IMR-90 (cell line): Measurements from ENCODE around the gene SOWAHB. TPM values are rescaled to one million over a fixed set of nuclear protein-coding genes. Genes with fewer than 3 reads are reported as not detected.
A peak's percentile ranks its signal among the peaks of the same experiment; 100 is the strongest.

Experiments used
- ATAC-seq: fragments of 200-7000 bp; cut with Tn5 transposase; 2 replicates; pipeline ENCODE4 v1.9.1; 2020; ENCODE audit warnings: low read depth, mild to moderate bottlenecking, moderate library complexity
- BruUV-seq: library from RNA; stranded (reverse); fragments of 400-500 nt; replicated peaks from 2 replicates; lab custom pipeline; 2021; lab: Mats Ljungman, UMichigan
- CTCF ChIA-PET: fragments of 300-600 bp; formaldehyde crosslinking; extraction: SDS; loops from one replicate; lab custom pipeline; 2021; ENCODE audit warnings: antibody characterized with exemption; lab: Yijun Ruan, JAX
- POLR2A ChIA-PET: fragments of 300-600 bp; sonication (Branson Sonifier 250); formaldehyde crosslinking; loops from one replicate; lab custom pipeline; 2022; ENCODE audit warnings: antibody characterized with exemption; ENCODE audit not compliant: unreplicated experiment; lab: Charles Lee
- DNase-seq: peaks from one replicate; pipeline ENCODE4 v3.0.0; 2013
- H2AFZ ChIP-seq: replicated peaks from 2 replicates; pipeline ENCODE3; 2013; ENCODE audit warnings: low read length, mild to moderate bottlenecking; ENCODE audit not compliant: poor library complexity
- H2AK5ac ChIP-seq: 2 replicates; pipeline ENCODE4 v1.6.1; 2013; ENCODE audit warnings: low read depth, low read length, inconsistent platforms
- H2AK9ac ChIP-seq: replicated peaks from 2 replicates; pipeline ENCODE3; 2013; ENCODE audit warnings: mild to moderate bottlenecking, low read depth, low read length, moderate library complexity; ENCODE audit not compliant: poor library complexity
- H2BK120ac ChIP-seq: 2 replicates; pipeline ENCODE4 v1.6.1; 2013; ENCODE audit warnings: low read depth, low read length, inconsistent platforms
- H2BK15ac ChIP-seq: 3 replicates; pipeline ENCODE4 v1.6.1; 2013; ENCODE audit warnings: low read depth, low read length, inconsistent platforms
- H2BK20ac ChIP-seq: 2 replicates; pipeline ENCODE4 v1.6.1; 2013; ENCODE audit warnings: low read depth, mild to moderate bottlenecking, inconsistent platforms, low read length, moderate library complexity
- H2BK5ac ChIP-seq: 2 replicates; pipeline ENCODE4 v1.6.1; 2013; ENCODE audit warnings: mild to moderate bottlenecking, low read depth, low read length, inconsistent platforms; ENCODE audit not compliant: poor library complexity, severe bottlenecking
- H3K14ac ChIP-seq: replicated peaks from 2 replicates; pipeline ENCODE4 v1.6.1; 2013; ENCODE audit warnings: low read depth, low read length, inconsistent platforms
- H3K18ac ChIP-seq: 2 replicates; pipeline ENCODE4 v1.6.1; 2013; ENCODE audit warnings: low read depth, low read length, control low read depth
- H3K23ac ChIP-seq: 2 replicates; pipeline ENCODE4 v1.6.1; 2013; ENCODE audit warnings: low read depth, low read length, inconsistent platforms
- H3K27ac ChIP-seq: 2 replicates; pipeline ENCODE4 v1.5.1; 2013; ENCODE audit warnings: mild to moderate bottlenecking, control low read depth, low read length; ENCODE audit not compliant: insufficient read depth
- H3K27me3 ChIP-seq: 2 replicates; pipeline ENCODE4 v1.6.1; 2013; ENCODE audit warnings: low read length; ENCODE audit not compliant: control insufficient read depth, insufficient read depth
- H3K36me3 ChIP-seq: 2 replicates; pipeline ENCODE4 v1.6.1; 2013; ENCODE audit warnings: low read length, mixed read lengths; ENCODE audit not compliant: control insufficient read depth, insufficient read depth
- H3K4ac ChIP-seq: 2 replicates; pipeline ENCODE4 v1.6.1; 2013; ENCODE audit warnings: low read depth, low read length, inconsistent platforms
- H3K4me1 ChIP-seq: 2 replicates; pipeline ENCODE4 v1.6.1; 2013; ENCODE audit warnings: low read length, mixed read lengths; ENCODE audit not compliant: control insufficient read depth, insufficient read depth
- H3K4me2 ChIP-seq: 2 replicates; pipeline ENCODE4 v1.6.1; 2013; ENCODE audit warnings: low read depth, mild to moderate bottlenecking, control low read depth, low read length, moderate library complexity
- H3K4me3 ChIP-seq: 2 replicates; pipeline ENCODE4 v1.5.1; 2013; ENCODE audit warnings: low read depth, mild to moderate bottlenecking, control low read depth, low read length, moderate library complexity; ENCODE audit not compliant: insufficient read depth
- H3K56ac ChIP-seq: 2 replicates; pipeline ENCODE4 v1.6.1; 2013; ENCODE audit warnings: low read length, inconsistent platforms; ENCODE audit not compliant: insufficient read depth; ENCODE audit errors: extremely low read depth
- H3K79me1 ChIP-seq, 2 experiments: 2 replicates each; pipeline ENCODE4 v1.6.1; 2013; ENCODE audit warnings: low read length in 2 of 2, inconsistent platforms in 1 of 2, low read depth in 1 of 2
- H3K9ac ChIP-seq: 2 replicates; pipeline ENCODE4 v1.6.1; 2013; ENCODE audit warnings: low read depth, low read length, control low read depth
- H3K9me1 ChIP-seq: 2 replicates; pipeline ENCODE4 v1.6.1; 2013; ENCODE audit warnings: low read length, inconsistent platforms; ENCODE audit not compliant: insufficient read depth
- H3K9me3 ChIP-seq: 2 replicates; pipeline ENCODE4 v1.6.1; 2013; ENCODE audit warnings: low read length; ENCODE audit not compliant: control insufficient read depth, insufficient read depth
- H4K20me1 ChIP-seq: 2 replicates; pipeline ENCODE4 v1.6.1; 2013; ENCODE audit warnings: low read length, inconsistent platforms; ENCODE audit not compliant: insufficient read depth
- H4K5ac ChIP-seq: 2 replicates; pipeline ENCODE4 v1.6.1; 2013; ENCODE audit warnings: mild to moderate bottlenecking, low read depth, low read length, control low read depth
- H4K8ac ChIP-seq, 2 experiments: 2 replicates each; pipeline ENCODE4 v1.6.1; 2013; ENCODE audit warnings: low read depth in 2 of 2, low read length in 2 of 2, control low read depth in 1 of 2, inconsistent platforms in 1 of 2
- H4K91ac ChIP-seq: 2 replicates; pipeline ENCODE4 v1.6.1; 2013; ENCODE audit warnings: low read depth, low read length, inconsistent platforms; ENCODE audit not compliant: insufficient read depth
- BHLHE40 ChIP-seq: fragments of 150-350 bp; IDR thresholded peaks from 2 replicates; pipeline ENCODE4 v1.6.1; 2016; ENCODE audit warnings: mild to moderate bottlenecking, low read depth, low read length
- CHD1 ChIP-seq: IDR thresholded peaks from 2 replicates; pipeline ENCODE4 v1.6.1; 2012; ENCODE audit warnings: low read depth, low read length, improper control_type of control experiment
- MAFK ChIP-seq: IDR thresholded peaks from 2 replicates; pipeline ENCODE4 v1.6.1; 2012; ENCODE audit warnings: low read depth, low read length, improper control_type of control experiment
- MAZ ChIP-seq: IDR thresholded peaks from 2 replicates; pipeline ENCODE4 v1.6.1; 2012; ENCODE audit warnings: low read depth, mild to moderate bottlenecking, low read length, improper control_type of control experiment, moderate library complexity, borderline replicate concordance
- NFE2L2 ChIP-seq: fragments of 150-350 bp; IDR thresholded peaks from 2 replicates; pipeline ENCODE4 v1.6.1; 2016; ENCODE audit warnings: low read depth, mild to moderate bottlenecking, low read length
- POLR2A ChIP-seq: IDR thresholded peaks from 2 replicates; pipeline ENCODE4 v1.6.1; 2012; ENCODE audit warnings: mild to moderate bottlenecking, low read depth, low read length
- RAD21 ChIP-seq: IDR thresholded peaks from 2 replicates; pipeline ENCODE4 v1.6.1; 2012; ENCODE audit warnings: low read length, improper control_type of control experiment
- RCOR1 ChIP-seq: IDR thresholded peaks from 2 replicates; pipeline ENCODE4 v1.6.1; 2012; ENCODE audit warnings: mild to moderate bottlenecking, low read length, improper control_type of control experiment; ENCODE audit not compliant: insufficient replicate concordance
- WGBS, 2 experiments: methylation state at CpG; one replicate each; pipeline versions ENCODE4 v1.1.5 to v1.1.7; 2013; ENCODE audit warnings: missing lambda C conversion rate in 2 of 2; ENCODE audit not compliant: insufficient read length in 1 of 2; ENCODE audit errors: extremely low coverage in 2 of 2; 5-methylcytosine and 5-hydroxymethylcytosine counted together
- dilution Hi-C: fragments of 300-500 bp; cut with HindIII; formaldehyde crosslinking; loops from one replicate; pipeline ENCODE4 v1.14.3; 2018; ENCODE audit warnings: low sequenced_read_pairs; ENCODE audit not compliant: unreplicated experiment
- in situ Hi-C: fragments of 300-500 bp; cut with MboI; formaldehyde crosslinking; loops from 3 replicates; pipeline ENCODE4 v1.14.3; 2019; ENCODE audit warnings: low sequenced_read_pairs, inconsistent platforms, mixed read lengths
- intact Hi-C: fragments of 100-400 bp; cut with micrococcal nuclease; formaldehyde crosslinking; loops from 2 replicates; pipeline ENCODE4 v1.10.0; 2022
- polyA plus RNA-seq, 3 experiments: library from polyadenylated mRNA; depleted of rRNA; stranded (reverse); fragments of >200 nt; gene quantifications; 2 replicates each; pipeline ENCODE4 v1.2.3, GENCODE V29; 2012; ENCODE audit warnings: low replicate concordance in 1 of 3
- total RNA-seq: library from RNA; depleted of rRNA; stranded (reverse); fragments of >200 nt; gene quantifications from 2 replicates; pipeline ENCODE4 v1.2.3, GENCODE V29; 2012
- TF ChIP-seq, protein P1 (sequence below): fragments of 150-350 bp; IDR thresholded peaks from 2 replicates; pipeline ENCODE4 v1.6.1; 2016; ENCODE audit warnings: low read depth, mild to moderate bottlenecking, low read length, moderate library complexity, borderline replicate concordance

The SOWAHB gene
- total and polyA plus RNA-seq, 2 of the 4 experiments (the other 2 are of a cell fraction): not detected

DNA sequence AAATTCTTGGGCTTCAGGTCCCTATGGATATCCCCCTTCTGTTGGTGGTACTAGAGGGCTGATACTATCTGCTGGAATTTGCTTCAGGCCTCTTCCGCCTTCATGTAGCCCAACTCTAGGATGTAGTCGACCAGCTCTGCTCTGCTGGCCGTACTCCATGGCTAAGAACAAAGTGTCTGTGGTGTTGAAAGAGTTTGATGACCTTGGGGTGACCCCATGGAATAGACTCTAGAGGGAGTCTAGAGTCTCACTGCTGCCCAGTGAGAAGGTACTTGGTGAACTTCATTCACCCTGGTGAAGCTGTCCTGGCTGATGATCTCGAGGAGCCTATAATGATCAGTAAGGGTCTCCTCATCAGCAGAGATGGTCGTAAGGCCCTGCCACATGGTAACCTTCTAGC lies 11.7 kb downstream of the SOWAHB start:
- 100% methylated on average over 1 of the region's 5 CpGs; no CpG with 5 or more reads in 1 of the 2 experiments for WGBS, 2 experiments
- Histone ChIP-seq H4K91ac (no peak overlapping the region), H3K56ac (no peak overlapping the region), H3K9me3 (no peaks in the 10 kb centered on the region), H3K4me2 (no peak overlapping the region), H3K79me1 (no peaks in the 10 kb centered on the region), H2BK15ac (0 out of 3 replicates have a peak overlapping the region, but pooled peaks have one; percentile 23), H3K36me3 (no peaks in the 10 kb centered on the region), H2BK20ac (no peak overlapping the region), H3K9me1 (peaks cover 4% of the 10 kb centered on the region; the same call in 1 of the 2 replicates), H3K27me3 (no peaks in the 10 kb centered on the region), H2AK9ac (no peak overlapping the region), H2BK5ac (no peak overlapping the region), H4K8ac (no peak overlapping the region), H3K27ac (no peak overlapping the region), H3K4me1 (0 out of 2 replicates have a peak, but pooled peaks cover 2% of the 10 kb centered on the region), H2AFZ (no peak overlapping the region), H2AK5ac (no peak overlapping the region), H3K23ac (no peak overlapping the region), H2BK120ac (no peak overlapping the region), H3K9ac (no peak overlapping the region), H3K4me3 (no peak overlapping the region), H3K18ac (no peak overlapping the region), H4K5ac (no peak overlapping the region), H3K14ac (no peak overlapping the region), H4K20me1 (no peaks in the 10 kb centered on the region), H3K4ac (no peak overlapping the region)
- CTCF ChIA-PET: no interaction called here
- TF ChIP-seq MAFK (no peak), RAD21 (no peak), BHLHE40 (no peak), MAZ (no peak), NFE2L2 (no peak), POLR2A (no peak), RCOR1 (no peak), CHD1 (no peak)
- TF ChIP-seq, protein P1, sequence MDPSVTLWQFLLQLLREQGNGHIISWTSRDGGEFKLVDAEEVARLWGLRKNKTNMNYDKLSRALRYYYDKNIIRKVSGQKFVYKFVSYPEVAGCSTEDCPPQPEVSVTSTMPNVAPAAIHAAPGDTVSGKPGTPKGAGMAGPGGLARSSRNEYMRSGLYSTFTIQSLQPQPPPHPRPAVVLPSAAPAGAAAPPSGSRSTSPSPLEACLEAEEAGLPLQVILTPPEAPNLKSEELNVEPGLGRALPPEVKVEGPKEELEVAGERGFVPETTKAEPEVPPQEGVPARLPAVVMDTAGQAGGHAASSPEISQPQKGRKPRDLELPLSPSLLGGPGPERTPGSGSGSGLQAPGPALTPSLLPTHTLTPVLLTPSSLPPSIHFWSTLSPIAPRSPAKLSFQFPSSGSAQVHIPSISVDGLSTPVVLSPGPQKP: no peak
- no TSS peak for BruUV-seq
- in situ Hi-C loops (no loop called here), dilution Hi-C loops (no loop called here), intact Hi-C loops (no loop called here)
- DNase-seq (no peak), ATAC-seq (no peak)
- POLR2A ChIA-PET: no interaction called here
